Measurements from ENCODE around the gene RAB12.

DNA sequence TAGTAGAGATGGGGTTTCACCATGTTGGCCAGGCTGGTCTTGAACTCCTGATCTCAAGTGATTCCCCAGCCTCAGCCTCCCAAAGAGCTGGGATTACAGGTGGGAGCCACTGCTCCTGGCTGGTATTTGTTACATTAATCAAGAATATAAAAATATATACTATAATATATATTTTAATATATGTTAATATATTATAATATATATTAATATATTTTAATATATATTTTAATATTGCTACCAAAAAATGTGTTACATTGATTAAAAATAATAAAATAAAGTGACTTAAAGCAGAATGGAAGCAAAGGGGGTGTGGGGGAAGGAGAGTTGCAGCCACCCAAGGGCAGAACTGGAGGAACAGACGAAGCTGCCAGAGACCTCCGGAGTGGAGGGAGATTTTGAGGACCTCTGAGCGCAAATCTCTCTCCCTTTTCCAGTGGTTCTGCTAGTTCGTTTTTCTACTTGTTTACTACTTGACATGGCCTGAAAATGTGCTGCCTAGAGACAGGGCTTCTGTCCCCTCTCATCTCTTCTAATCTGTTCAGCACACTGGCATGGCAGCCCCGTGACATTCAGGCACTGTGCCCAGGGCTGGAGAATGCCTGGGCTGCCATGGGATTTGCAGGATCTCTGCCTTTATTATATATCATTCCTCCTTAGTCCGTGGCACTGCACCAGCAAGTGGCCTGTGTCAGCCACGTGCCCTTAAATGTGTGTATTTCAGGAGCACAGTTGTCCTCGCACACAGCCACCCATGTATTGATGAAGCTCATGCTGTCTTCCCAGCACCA lies 47.9 kb upstream of the RAB12 start:
- TF ChIP-seq POLR2AphosphoS5 (IDR thresholded peaks at IDR 0.05; ENCODE audit: low read depth, low read length) (no peak), TAF1 (IDR thresholded peaks at IDR 0.05; ENCODE audit: borderline replicate concordance, insufficient read depth, low read length) (no peak)

All from PFSK-1 (cell line).